HG03060 (cell line): ENCODE data around the gene CORO6.

Experiments
- ATAC-seq: cut with Tn5 transposase; IDR thresholded peaks from one replicate; pipeline ENCODE4 v1.9.1; 2021; ENCODE audit warnings: low read depth, moderate number of reproducible peaks; ENCODE audit not compliant: unreplicated experiment

CORO6 gene

DNA sequence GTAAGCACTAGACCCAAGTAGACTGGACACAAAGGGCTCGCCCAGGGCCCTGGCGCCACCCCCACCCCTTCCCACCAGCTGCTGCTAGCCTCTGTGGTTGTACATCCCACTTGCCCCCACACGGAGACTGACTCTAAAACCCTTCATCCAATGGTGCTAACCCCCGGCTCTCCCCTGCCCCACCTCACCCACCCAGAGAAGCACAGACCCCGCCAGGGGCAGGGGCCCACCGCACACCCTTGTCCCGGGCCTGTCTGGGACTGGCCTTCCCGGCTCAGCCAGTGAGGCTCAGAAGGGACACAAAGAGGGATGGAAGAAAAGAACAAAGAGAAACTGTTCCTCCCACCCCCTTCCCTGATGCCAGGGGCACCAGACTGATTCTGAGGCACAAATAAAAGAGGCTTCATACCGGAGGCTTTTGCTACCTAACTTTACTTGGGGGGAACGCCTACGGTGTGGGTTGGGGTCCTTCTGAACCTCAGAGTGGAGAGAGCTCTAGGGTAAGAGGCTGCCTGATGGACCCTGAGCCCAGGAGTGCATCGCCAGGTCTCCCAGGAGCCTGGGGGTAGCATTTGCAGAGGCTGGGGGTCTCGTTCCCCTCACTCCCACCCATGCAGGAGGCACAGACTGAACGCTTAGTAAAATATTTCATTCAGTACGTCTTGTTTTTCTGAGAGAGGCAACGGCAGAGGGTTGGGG is 8.2 kb downstream of the CORO6 start:
- no peak for ATAC-seq

DNA sequence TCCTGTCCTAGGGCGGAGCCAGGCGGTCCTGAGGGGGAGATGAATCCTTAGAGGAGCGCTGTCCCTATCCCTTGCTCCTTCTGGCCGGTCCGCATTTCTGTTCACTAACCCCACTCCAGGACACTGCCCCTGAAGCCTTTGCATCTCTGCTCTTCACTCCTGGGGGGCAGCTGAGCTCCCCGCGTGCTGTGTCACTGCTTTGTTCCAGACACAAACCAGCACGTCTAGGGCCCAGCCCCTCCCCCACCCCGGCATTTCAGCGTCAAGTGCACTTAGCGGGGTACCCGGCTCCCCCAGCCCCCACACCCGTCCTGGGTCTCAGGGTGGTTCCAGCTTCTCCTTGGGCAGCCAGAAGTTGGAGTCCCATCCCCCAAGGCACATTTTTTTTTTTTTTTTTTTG is 8.9 kb downstream of the CORO6 start:
- ATAC-seq, result no peak

DNA sequence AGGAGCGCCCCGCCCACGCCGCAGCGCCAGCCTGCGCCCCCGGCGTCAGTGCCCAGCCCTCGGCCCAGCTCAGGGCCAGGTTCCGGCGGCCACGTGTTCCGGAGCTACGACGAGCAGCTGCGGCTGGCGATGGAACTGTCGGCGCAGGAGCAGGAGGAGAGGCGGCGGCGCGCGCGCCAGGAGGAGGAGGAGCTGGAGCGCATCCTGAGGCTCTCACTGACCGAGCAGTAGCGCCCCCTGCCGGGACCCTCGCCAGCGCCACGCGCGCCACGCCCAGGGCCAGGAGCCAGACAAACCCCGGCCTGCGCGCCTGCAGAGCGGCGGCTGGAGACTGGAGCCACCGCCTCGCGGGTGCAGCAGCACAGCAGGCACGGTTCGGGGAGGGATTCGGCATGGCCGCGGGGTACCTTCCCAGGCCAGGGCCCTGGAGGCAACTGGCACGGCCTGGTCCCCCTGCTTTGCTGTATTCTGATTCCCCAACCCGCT is 9.3 kb downstream of the CORO6 start:
- ATAC-seq, result no peak

DNA sequence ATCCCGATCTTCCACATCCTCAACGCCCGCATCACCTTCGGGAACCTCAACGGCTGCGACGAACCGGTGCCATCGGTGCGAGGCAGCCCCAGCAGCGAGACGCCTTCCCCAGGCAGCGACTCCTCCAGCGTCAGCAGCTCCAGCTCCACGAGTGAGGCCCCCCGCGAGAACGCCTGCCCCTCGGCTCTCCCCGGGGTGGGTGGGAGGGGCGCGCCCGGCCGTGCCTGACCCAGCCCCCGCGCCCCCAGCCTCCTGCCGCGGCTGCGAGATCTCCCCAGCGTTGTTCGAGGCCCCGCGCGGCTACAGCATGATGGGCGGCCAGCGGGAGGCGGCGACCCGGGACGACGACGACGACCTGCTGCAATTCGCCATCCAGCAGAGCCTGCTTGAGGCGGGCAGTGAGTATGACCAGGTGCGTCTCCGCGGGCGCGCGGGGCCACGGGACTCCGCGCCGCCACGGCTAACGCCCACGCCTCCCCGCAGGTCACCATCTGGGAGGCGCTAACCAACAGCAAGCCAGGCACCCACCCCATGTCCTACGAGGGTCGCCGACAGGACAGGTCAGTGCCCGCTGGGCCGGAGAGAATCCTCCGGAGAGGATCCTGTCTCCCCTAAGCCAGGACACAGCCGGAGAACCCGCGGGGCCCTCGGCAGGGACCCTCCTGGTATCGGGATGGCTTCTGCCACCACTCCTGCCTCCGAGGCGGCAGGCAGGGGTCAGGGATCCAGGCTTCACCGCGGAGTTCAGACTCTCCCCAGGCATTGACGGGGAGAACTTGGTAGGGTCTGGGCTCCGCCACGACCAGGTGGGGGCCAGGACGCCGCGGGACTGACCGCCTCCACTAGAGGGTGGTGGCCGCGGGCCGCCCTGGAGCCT is 10.1 kb downstream of the CORO6 start:
- no peak for ATAC-seq

DNA sequence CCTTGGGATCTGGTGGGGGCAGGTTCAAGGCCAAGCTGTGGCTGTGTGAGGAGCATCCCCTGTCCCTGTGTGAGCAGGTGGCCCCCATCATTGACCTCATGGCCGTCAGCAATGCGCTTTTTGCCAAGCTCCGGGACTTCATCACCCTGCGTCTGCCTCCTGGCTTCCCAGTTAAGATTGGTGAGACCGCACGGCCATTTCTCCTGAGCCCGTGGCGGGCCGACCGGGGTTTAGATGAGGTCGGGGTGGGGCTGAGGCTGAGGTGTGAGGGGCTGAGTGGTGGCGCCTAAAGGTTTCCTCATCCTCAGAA is 10.7 kb downstream of the CORO6 start:
- ATAC-seq, result no peak

DNA sequence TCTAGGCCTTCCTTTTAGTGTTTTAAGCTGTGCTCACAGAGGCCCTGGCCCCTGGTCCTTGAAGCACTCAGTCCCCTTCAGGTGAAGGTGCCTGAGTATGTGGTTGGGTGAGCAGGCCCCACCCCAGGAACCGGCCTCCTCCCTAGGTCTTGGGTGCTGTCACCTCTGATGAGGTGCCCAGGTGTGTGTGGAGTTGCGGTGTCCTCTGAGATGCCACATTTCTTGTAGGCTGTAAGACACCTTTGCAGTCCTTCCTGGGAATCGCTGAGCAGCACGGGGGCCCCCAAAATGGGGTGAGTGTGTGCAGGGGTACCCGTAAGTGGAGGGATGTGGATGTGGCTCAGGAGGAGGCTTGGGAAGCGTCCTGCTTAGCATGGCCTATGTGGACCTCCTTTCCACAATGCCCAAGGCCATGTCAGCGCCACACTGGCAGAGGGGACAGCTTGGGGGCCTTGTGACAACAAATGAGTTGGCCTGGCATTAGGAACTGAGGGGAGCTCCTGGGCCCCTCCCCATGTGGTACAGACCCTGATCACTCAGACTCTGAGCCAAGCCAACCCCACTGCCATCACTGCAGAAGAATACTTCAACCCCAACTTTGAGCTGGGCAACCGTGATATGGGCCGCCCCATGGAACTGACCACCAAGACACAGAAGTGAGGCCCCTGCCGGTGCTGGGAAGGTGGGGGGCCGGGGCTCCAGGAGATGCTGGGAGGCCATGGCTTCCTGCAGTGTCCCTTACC is 11.2 kb downstream of the CORO6 start:
- ATAC-seq, result no peak

DNA sequence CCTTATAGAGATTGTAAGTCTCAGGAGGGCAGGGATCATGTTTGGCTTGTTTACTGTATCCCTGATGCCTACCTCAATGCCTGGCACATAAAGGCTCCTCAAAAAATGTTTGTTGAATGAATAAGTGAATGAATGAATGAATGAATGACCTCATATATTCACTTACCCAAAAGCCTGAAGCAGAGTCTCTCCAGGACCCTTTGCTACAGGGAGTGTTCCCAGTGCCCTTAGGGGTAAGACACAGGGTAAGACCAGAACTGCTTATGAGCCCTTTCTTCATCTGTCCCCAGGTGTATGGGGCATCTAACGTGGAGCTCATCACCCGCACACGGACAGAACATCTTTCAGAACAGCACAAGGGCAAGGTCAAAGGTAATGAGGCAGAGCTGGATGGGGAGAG is 12.3 kb downstream of the CORO6 start:
- ATAC-seq, result no peak

DNA sequence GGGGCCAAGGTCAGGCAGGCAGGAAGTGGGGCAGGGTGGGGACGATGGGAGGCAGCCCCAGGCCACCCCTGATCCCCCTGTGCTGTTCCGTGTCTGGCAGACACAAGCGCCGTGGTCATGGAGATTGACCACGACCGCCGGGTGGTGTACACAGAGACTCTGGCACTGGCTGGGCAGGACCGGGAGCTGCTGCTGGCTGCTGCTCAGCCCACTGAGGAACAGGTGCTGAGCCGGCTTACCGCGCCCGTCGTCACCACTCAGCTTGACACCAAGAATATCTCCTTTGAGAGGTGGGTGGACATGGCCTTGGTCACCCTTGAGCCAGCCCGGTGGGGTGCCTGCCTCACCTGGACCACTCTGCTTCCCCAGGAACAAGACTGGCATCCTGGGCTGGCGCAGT is 13.7 kb downstream of the CORO6 start:
- no peak for ATAC-seq

DNA sequence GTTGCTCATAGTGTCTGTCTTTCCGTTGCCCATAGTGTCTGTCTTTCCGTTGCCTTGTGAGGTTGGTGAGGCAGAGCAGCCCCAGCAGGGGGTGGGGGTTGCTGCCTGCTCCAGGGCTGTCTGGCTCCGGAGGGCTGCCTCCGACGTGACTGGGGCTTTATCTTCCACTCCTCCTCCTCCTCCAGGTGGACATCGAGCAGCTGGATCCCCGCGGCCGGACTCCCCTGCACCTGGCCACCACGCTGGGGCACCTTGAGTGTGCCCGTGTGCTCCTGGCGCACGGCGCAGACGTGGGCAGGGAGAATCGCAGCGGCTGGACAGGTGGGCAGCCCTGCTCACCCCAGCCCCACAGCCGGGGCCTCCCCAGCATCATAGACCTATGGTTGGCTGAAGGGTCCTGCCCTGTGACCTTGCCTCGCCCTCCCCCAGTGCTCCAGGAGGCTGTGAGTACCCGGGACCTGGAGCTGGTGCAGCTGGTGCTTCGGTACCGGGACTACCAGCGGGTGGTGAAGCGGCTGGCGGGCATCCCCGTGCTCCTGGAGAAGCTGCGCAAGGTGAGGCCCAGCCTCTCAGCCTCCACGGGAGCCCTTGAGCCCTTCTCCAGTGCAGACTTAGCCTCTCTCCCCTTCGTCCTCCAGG is 15.0 kb downstream of the CORO6 start:
- no peak for ATAC-seq

DNA sequence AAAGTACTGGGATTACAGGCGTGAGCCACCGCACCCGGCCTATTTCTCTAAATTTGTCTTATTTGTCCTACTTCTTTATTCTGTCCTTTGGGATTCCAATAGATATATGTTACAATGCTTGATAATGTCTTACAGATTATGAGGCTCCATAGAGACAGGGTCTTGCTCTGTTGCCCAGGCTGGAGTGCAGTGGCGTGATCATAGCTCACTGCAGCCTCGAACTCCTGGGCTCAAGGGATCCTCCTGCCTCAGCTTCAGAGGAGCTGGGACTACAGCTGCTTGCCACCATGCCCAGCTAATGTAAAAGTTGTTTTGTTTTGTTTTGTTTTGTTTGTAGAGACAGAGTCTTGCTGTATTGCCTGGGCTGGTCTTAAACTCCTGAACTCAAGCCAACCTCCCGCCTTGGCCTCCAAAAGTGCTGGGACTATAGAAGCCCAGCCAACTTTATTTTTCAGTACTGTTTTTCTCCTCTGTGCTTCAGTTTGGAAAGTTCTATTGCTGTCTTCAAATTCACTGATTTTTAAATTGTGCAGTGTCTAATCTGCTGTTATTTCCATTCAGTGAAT is 19.5 kb downstream of the CORO6 start:
- ATAC-seq, result no peak

DNA sequence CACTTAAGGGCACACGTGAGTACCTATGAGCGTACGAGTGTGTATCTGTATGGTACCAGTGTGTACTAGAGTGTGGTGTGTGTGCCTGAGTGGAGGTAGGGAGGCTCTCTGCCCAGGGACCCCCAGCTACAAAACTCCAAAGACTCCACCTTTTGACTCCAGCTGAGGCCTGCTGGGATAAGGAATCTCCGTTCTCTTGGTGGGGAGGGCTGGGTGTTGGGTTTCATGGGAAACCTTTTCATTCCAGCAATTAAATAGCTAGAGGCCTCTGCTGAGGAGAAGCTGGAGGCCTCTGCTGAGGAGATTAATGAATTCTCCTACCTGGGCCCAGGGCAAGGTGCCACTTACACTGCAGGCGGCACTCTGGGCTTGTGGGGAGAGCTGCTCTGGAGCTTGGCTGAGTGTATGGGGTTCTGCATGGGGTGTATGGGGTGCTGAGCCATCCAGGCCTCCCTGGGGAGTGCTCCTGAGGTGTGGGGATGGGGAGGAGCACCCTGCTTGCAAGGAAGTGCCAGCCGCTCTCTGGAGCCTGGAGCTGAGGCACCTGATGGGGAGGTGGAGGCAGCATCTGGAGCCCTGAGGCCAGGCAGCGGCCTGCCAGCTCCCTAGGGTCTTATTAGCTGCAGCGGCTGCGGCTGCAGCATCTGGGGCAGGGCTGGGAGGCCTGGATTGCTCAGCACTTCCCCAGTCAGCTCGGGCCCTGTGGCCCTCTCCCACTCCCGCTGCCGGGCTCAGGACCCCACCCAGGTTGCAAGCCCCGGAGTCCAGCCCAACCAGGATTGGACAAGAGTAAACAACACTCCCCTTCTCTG is 25.1 kb downstream of the CORO6 start:
- ATAC-seq, result no peak

DNA sequence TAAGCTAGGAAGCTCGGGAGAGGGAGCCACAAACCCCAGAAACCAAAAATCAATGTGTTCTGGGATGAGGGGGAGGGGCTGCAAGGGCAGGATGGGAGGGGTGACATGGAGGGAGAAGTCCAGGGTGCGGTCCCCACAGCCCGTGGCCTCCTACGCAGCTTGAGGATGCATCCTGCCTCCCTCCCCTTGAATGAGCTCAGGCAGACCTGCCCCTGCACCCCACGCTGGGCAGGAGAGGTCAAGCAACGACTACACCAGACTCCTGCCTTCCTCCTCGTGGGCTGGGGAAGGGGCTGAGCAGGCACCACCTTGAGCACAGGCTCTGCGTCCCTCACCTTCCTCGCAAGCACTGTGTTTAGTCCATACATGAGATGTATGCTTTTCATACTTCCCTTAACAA is 25.9 kb downstream of the CORO6 start:
- no peak for ATAC-seq

DNA sequence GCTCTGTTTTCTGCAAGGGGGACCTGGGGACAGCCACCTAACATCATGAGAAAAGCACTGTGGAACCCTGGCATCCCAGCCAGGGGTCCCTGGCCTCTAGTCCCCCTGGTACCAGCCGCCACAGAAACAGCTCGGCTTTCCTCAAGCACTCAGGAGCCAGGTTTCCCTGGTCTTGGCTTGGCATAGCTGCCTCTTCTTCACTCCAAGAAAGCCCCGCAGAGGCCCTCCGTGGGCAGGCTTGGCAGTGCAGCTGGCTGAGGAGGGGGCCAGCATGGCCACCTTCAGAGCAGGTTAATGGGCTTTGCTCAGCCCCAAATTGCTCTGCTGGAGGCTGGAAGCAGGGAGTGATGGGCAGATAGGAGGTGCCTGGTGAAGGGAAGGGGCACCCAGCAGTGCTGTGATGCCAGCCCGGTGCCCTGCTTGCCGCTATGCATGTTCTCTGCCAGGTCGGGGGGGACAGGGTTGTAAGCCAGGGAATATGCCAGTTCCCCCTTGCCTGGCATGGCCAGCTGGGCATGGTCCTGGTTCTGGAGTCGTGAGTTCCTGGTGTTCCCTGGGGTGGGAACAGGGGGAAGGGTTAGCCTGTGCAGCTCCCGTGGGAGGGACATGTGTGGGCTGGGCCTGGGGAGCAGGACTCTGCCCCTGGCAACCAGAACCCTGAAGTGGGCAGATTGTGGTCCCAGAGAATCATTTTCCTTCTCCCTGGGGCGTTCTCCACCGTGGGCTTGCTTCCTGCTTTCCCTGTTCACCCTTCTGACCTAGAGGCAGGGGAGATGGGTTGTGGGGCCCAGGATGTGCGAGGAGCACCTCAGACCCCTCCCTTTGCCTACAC is 26.6 kb downstream of the CORO6 start:
- no peak for ATAC-seq

DNA sequence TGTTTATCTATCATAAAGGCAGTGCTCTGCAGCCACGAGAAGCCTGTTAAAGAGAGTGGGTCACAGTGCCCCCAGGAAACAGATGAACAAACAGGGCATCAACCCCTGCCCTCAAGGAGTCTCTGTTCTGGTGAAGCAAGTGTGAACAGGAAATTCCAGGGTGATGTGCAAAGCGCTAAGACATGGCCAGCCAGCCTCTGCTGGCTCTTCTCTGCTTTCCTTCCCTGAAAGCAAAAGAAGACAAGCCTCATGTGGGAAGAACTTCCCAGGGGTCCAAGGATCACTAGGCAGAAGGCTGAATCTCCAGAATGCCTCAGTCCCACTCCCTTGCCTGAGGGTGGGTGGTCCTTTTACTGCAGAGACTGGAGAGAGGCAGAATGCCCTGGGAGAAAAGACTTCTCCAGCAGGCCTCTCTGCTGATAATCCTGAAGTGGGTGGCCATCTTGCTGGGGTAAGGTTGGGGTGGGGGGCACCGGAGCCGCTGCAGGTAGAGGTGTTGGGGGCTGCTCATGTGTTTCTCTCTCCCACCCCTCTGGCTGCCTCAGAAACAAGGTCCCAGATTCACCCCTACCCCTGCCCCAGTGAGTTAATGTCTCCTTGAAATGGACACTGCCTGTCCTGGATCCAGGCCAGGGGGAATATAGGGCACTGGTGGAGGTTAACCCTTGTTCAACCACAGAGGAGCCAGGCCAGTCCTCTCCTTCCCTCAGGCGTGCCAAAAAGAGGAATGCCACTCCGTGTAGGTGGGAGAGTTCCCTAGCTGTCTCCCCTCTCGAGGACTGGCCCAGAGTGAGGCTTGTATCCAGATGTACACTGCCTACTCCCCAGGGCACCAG is 27.4 kb downstream of the CORO6 start:
- ATAC-seq, result no peak

DNA sequence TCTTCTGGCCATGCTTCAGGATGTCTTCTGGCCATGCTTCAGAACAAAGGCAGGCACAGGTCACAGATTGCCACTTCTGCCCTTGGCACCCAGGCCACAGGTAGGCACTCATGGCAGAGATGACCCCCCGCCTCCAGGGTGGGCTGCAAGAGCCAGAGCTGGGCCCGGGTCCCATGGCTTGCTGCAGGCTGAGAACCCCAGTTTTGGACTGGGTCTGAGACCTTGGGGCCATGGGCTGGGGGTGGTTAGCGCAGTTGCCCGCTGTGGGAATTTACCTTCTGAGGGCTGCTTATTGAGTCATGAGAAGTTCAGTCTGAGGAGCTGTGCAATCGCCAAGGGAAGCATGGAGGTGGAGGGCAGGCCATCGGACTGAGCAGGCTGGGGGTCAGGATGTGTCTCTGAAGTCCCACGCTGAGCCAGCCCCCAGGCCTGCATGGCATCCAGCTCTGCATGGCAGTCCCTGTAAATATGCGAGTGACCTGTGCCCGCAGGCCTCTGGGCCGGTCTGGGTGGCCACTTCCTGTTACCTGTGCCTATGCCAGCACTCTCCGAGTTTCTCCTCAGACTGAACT is 28.1 kb downstream of the CORO6 start:
- ATAC-seq, result no peak

DNA sequence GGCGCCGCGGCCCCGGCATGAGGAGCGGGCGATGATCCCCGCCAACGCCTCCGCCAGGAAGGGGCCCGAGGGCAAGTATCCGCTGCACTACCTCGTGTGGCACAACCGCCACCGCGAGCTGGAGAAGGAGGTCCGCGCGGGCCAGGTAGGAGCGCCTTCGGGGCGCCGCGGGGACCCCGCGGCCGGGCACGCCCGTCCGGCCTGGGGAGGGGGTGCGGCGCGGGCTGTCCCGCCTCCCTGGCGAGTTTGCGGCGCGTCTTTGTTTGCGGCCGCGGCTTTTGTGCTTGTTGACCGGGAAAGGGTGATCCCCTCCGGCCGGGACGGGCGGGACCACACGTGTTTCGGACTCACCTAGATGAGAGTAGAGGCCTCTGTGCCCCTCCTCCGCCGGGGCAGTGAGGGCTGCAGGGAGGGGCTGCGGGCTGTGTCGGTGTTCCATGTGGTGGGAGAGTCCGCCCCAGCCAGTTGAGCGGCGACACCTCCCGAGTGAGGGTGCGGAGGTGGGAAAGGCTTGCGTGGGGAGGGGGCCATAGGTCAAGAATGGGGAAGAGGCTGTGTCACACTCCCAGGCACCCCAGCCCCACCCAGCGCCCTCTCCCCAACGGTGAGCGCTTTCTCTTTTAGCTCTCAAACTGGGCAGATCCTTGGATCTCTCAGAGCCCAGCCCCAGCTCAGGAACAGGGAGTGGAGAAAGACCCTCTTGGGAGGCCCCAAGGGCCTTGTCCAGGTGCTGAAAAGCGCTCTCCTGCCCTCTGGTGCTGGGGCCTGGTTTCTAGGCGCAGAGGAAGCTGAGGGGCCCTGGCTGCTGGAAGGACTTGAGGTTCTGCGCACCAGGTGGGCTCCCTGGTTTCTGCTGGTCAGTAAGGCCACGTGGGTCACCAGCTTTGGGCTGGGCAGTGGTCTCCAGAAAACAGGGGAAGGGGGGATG is 28.9 kb downstream of the CORO6 start:
- ATAC-seq, result no peak
